SK-N-MC (cell line): Measurements from ENCODE around the gene TSFM.

Source experiments
- EZH2 ChIP-seq: fragments of 200-600 bp; sonication (generic); IDR thresholded peaks from one replicate; pipeline ENCODE4 v1.6.1; 2017; ENCODE audit warnings: antibody characterized with exemption
- POLR2AphosphoS5 ChIP-seq: IDR thresholded peaks from 2 replicates; pipeline ENCODE4 v1.6.1; 2012; ENCODE audit warnings: mild to moderate bottlenecking, low read depth, low read length, borderline replicate concordance

GRCh38 chr12:57767876-57768275, 14.7 kb upstream of the TSFM start:
- TF ChIP-seq POLR2AphosphoS5 (no peak), EZH2 (no peak)
